ENCODE data around the gene TUBA3D.
"Not testable (repeated sequence)": the region's sequence is repeated elsewhere in the genome, so short reads cannot be mapped to it uniquely, and the experiment has no call there.

Gene TUBA3D

GRCh38 chr2:131492418-131493198, 16.7 kb downstream of the TUBA3D start:
- peak; percentile 78 for TF ChIP-seq CTCF (IDR thresholded peaks at IDR 0.05; ENCODE audit: borderline replicate concordance, insufficient read depth, low read depth, low read length)
- peak overlapping the region; percentile 97 for H3K4me3 ChIP-seq (ENCODE audit: low read depth, low read length)

- no peak for TF ChIP-seq CTCF (IDR thresholded peaks at IDR 0.05; ENCODE audit: borderline replicate concordance, insufficient read depth, low read depth, low read length)
- H3K4me3 ChIP-seq (ENCODE audit: low read depth, low read length), result peak overlapping the region; percentile 97
Observed at GRCh38 chr2:131493199-131493968, 17.5 kb downstream of the TUBA3D start.

- H3K4me3 ChIP-seq (ENCODE audit: low read depth, low read length), result not testable (repeated sequence)
Observed at GRCh38 chr2:131495506-131495905, 19.6 kb downstream of the TUBA3D start.

GRCh38 chr2:131498321-131498973, 22.5 kb downstream of the TUBA3D start:
- H3K4me3 ChIP-seq (ENCODE audit: low read depth, low read length), result not testable (repeated sequence)

- H3K4me3 ChIP-seq (ENCODE audit: low read depth, low read length), result not testable (repeated sequence)
Observed at GRCh38 chr2:131503587-131503986, 27.7 kb downstream of the TUBA3D start.

- not testable (repeated sequence) for H3K4me3 ChIP-seq (ENCODE audit: low read depth, low read length)
Observed at GRCh38 chr2:131504082-131504750, 28.3 kb downstream of the TUBA3D start.

- no peak overlapping the region for H3K4me3 ChIP-seq (ENCODE audit: low read depth, low read length)
- TF ChIP-seq CTCF (IDR thresholded peaks at IDR 0.05; ENCODE audit: borderline replicate concordance, insufficient read depth, low read depth, low read length), result no peak
Observed at GRCh38 chr2:131509615-131510014, 33.7 kb downstream of the TUBA3D start.

GRCh38 chr2:131511291-131511968, 35.5 kb downstream of the TUBA3D start:
- not testable (repeated sequence) for H3K4me3 ChIP-seq (ENCODE audit: low read depth, low read length)
- TF ChIP-seq CTCF (IDR thresholded peaks at IDR 0.05; ENCODE audit: borderline replicate concordance, insufficient read depth, low read depth, low read length), result peak; percentile 15; the same call in 1 of the 2 replicates

GRCh38 chr2:131511969-131512870, 36.3 kb downstream of the TUBA3D start:
- not testable (repeated sequence) for H3K4me3 ChIP-seq (ENCODE audit: low read depth, low read length)

- not testable (repeated sequence) for H3K4me3 ChIP-seq (ENCODE audit: low read depth, low read length)
Observed at GRCh38 chr2:131514408-131515166, 38.7 kb downstream of the TUBA3D start.

- not testable (repeated sequence) for H3K4me3 ChIP-seq (ENCODE audit: low read depth, low read length)
Observed at GRCh38 chr2:131515235-131515634, 39.3 kb downstream of the TUBA3D start.
